ENCODE results near the gene NEUROD6.

GRCh38 chr7:31341141-31341540 is 615 bp upstream of the NEUROD6 start:
- no peak for TF ChIP-seq CTCF (conservative IDR thresholded peaks at IDR 0.05 in 1 of 2, IDR thresholded peaks at IDR 0.05 in 1 of 2; ENCODE audit: low read depth in 1 of 2, low read length in 2 of 2)
- no peak for TF ChIP-seq EZH2 (IDR thresholded peaks at IDR 0.05; ENCODE audit: low read length, missing control alignments)
